NCI-H187 (cell line): ENCODE measurements around the gene UTP25.
"Not testable (repeated sequence)": the region's sequence is repeated elsewhere in the genome, so short reads cannot be mapped to it uniquely, and the experiment has no call there.

ENCODE experiments used
- DNase-seq, 2 experiments: peaks; one replicate each; lab custom pipeline; 2025; lab: John Stamatoyannopoulos, UW

The UTP25 gene

GRCh38 chr1:209871430-209871829 is 43.7 kb downstream of the UTP25 start:
- DNase-seq: no peak

- DNase-seq: no peak
Observed at GRCh38 chr1:209873067-209873799, 45.5 kb downstream of the UTP25 start.

GRCh38 chr1:209875515-209875914 is 47.7 kb downstream of the UTP25 start:
- DNase-seq: peak; percentile 29 to 48

- peak in 1 of 2 experiments; percentile 50 for DNase-seq
Observed at GRCh38 chr1:209876078-209876800, 48.5 kb downstream of the UTP25 start.

- no peak for DNase-seq
Observed at GRCh38 chr1:209877087-209877764, 49.5 kb downstream of the UTP25 start.

- DNase-seq: no peak
Observed at GRCh38 chr1:209878964-209879363, 51.2 kb downstream of the UTP25 start.

GRCh38 chr1:209879539-209879938 is 51.8 kb downstream of the UTP25 start:
- DNase-seq: no peak

GRCh38 chr1:209880031-209880430 is 52.3 kb downstream of the UTP25 start:
- DNase-seq: no peak

- no peak for DNase-seq
Observed at GRCh38 chr1:209881619-209882018, 53.8 kb downstream of the UTP25 start.

GRCh38 chr1:209882286-209882685 is 54.5 kb downstream of the UTP25 start:
- DNase-seq: no peak

GRCh38 chr1:209882942-209883340 is 55.2 kb downstream of the UTP25 start:
- DNase-seq: no peak

GRCh38 chr1:209883341-209883971 is 55.7 kb downstream of the UTP25 start:
- no peak for DNase-seq

GRCh38 chr1:209884249-209884648 is 56.5 kb downstream of the UTP25 start:
- no peak for DNase-seq

GRCh38 chr1:209884665-209885117 is 56.9 kb downstream of the UTP25 start:
- DNase-seq: no peak

GRCh38 chr1:209885403-209886218 is 57.8 kb downstream of the UTP25 start:
- no peak for DNase-seq

GRCh38 chr1:209886219-209886536 is 58.4 kb downstream of the UTP25 start:
- DNase-seq: no peak

- not testable (repeated sequence) for DNase-seq
Observed at GRCh38 chr1:209888291-209889076, 60.7 kb downstream of the UTP25 start.

- DNase-seq: no peak
Observed at GRCh38 chr1:209889077-209889418, 61.3 kb downstream of the UTP25 start.

- no peak for DNase-seq
Observed at GRCh38 chr1:209890641-209891330, 63.0 kb downstream of the UTP25 start.

- no peak for DNase-seq
Observed at GRCh38 chr1:209893751-209894150, 66.0 kb downstream of the UTP25 start.
